A549 (cell line): ENCODE results near the gene AFDN. TPM values are rescaled to one million over a fixed set of nuclear protein-coding genes. Genes with fewer than 3 reads are reported as not detected.
A peak's percentile ranks its signal among the peaks of the same experiment; 100 is the strongest.

ENCODE experiments used
- ATAC-seq, 2 experiments: fragments of 200-7000 bp in 1 of 2; fragments of >200 bp in 1 of 2; cut with Nextera tagmentation in 1 of 2; cut with Tn5 transposase in 1 of 2; 3 replicates each; pipeline versions ENCODE4 v1.8.0 to v1.9.1; 2018 to 2020; ENCODE audit warnings: mild to moderate bottlenecking in 1 of 2, moderate library complexity in 1 of 2
- CTCF ChIA-PET: fragments of 300-600 bp; sonication (Branson Sonifier 250); formaldehyde crosslinking; extraction: SDS; loops from one replicate; lab custom pipeline; 2021; ENCODE audit warnings: antibody characterized with exemption, inconsistent platforms; lab: Yijun Ruan, JAX
- POLR2A ChIA-PET: fragments of 350-600 bp; formaldehyde crosslinking; extraction: SDS; loops from one replicate; lab custom pipeline; 2021; ENCODE audit warnings: antibody characterized with exemption, inconsistent platforms; lab: Yijun Ruan, JAX
- DNase-seq, 2 experiments: peaks; one replicate each; pipeline versions ENCODE4 v3.0.0 to v3.0.0-alpha.2; 2011 to 2016; ENCODE audit warnings: low read depth in 1 of 2, low spot score in 1 of 2
- FAIRE-seq: peaks from 2 replicates; lab custom pipeline; 2011; peaks lifted over from hg19 to GRCh38; lab: Jason Lieb, UNC
- H3K27ac ChIP-seq, 2 experiments: fragments of >200 bp; sonication (Bioruptor Twin); formaldehyde crosslinking; 3 replicates each; pipeline ENCODE4 v1.5.1; 2016 to 2017
- H3K4me1 ChIP-seq: fragments of >200 bp; sonication (Bioruptor Twin); formaldehyde crosslinking; 3 replicates; pipeline ENCODE4 v1.6.1; 2016
- H3K4me2 ChIP-seq: fragments of >200 bp; sonication (Bioruptor Twin); formaldehyde crosslinking; 3 replicates; pipeline ENCODE4 v1.6.1; 2016
- H3K4me3 ChIP-seq: fragments of >200 bp; sonication (Bioruptor Twin); formaldehyde crosslinking; 3 replicates; pipeline ENCODE4 v1.5.1; 2016
- H3K9me3 ChIP-seq: fragments of >200 bp; sonication (Bioruptor Twin); formaldehyde crosslinking; 3 replicates; pipeline ENCODE4 v1.6.1; 2016
- BHLHE40 ChIP-seq: IDR thresholded peaks from 2 replicates; pipeline ENCODE4 v1.6.1; 2012; ENCODE audit warnings: low read depth, low read length, inconsistent platforms
- CBX2 ChIP-seq: fragments of 200-600 bp; sonication (generic); IDR thresholded peaks from 2 replicates; pipeline ENCODE4 v1.6.1; 2016; ENCODE audit warnings: low read depth, mild to moderate bottlenecking, borderline replicate concordance
- CBX8 ChIP-seq: fragments of 200-600 bp; sonication (generic); IDR thresholded peaks from 2 replicates; pipeline ENCODE4 v1.6.1; 2016
- CHD2 ChIP-seq: fragments of 150-350 bp; IDR thresholded peaks from 2 replicates; pipeline ENCODE4 v1.6.1; 2014; ENCODE audit warnings: low read length; ENCODE audit not compliant: partially characterized antibody
- EHMT2 ChIP-seq: fragments of 200-600 bp; sonication (generic); IDR thresholded peaks from 2 replicates; pipeline ENCODE4 v1.6.1; 2016; ENCODE audit warnings: antibody characterized with exemption, low read depth, mild to moderate bottlenecking, moderate library complexity
- ESRRA ChIP-seq: fragments of 150-350 bp; IDR thresholded peaks from 2 replicates; pipeline ENCODE4 v1.6.1; 2014; ENCODE audit warnings: mild to moderate bottlenecking, low read length, borderline replicate concordance
- GATA3 ChIP-seq: IDR thresholded peaks from 2 replicates; pipeline ENCODE4 v1.6.1; 2012; ENCODE audit warnings: borderline replicate concordance
- JUN ChIP-seq, 2 experiments: fragments of >200 bp; sonication (Bioruptor Twin); formaldehyde crosslinking; IDR thresholded peaks; 2 replicates in 1 of 2; 3 replicates in 1 of 2; pipeline ENCODE4 v1.6.1; 2016 to 2017
- KDM1A ChIP-seq: fragments of 200-600 bp; sonication (generic); IDR thresholded peaks from 2 replicates; pipeline ENCODE4 v1.6.1; 2016; ENCODE audit warnings: low read depth, mild to moderate bottlenecking
- KDM5A ChIP-seq: fragments of 200-600 bp; sonication (generic); IDR thresholded peaks from 2 replicates; pipeline ENCODE4 v1.6.1; 2016; ENCODE audit warnings: antibody characterized with exemption, mild to moderate bottlenecking
- MYC ChIP-seq: IDR thresholded peaks from 2 replicates; pipeline ENCODE4 v1.6.1; 2012; ENCODE audit warnings: mild to moderate bottlenecking, inconsistent platforms, low read length, improper control_type of control experiment, borderline replicate concordance
- NR3C1 ChIP-seq: fragments of >200 bp; sonication (Bioruptor Twin); formaldehyde crosslinking; IDR thresholded peaks from 3 replicates; pipeline ENCODE4 v1.6.1; 2017
- RAD21 ChIP-seq, 2 experiments: fragments of >200 bp in 1 of 2; sonication (Bioruptor Twin) in 1 of 2; formaldehyde crosslinking in 1 of 2; IDR thresholded peaks in 1 of 2; conservative IDR thresholded peaks in 1 of 2; 2 replicates in 1 of 2; 3 replicates in 1 of 2; pipeline ENCODE4 v1.6.1; 2012 to 2018; ENCODE audit warnings: inconsistent platforms in 1 of 2
- SMC3 ChIP-seq: fragments of >200 bp; sonication (Bioruptor Twin); formaldehyde crosslinking; IDR thresholded peaks from 3 replicates; pipeline ENCODE4 v1.6.1; 2018; ENCODE audit warnings: inconsistent platforms
- SREBF2 ChIP-seq: fragments of 450-650 bp; IDR thresholded peaks from 2 replicates; pipeline ENCODE4 v1.6.1; 2014; ENCODE audit warnings: mild to moderate bottlenecking, moderate library complexity
- TP53 ChIP-seq: fragments of 250-450 bp; sonication (Bioruptor Pico); IDR thresholded peaks from 2 replicates; pipeline ENCODE4 v1.5.0; 2021; ENCODE audit warnings: mild to moderate bottlenecking, moderate library complexity
- ZC3H11A ChIP-seq: fragments of 450-650 bp; IDR thresholded peaks from 2 replicates; pipeline ENCODE4 v1.6.1; 2014; ENCODE audit warnings: antibody characterized with exemption, mild to moderate bottlenecking
- WGBS: methylation state at CpG from one replicate; pipeline ENCODE4 v1.1.6; 2017; ENCODE audit errors: missing lambda C conversion rate; 5-methylcytosine and 5-hydroxymethylcytosine counted together
- polyA plus RNA-seq, 4 experiments: library from polyadenylated mRNA; depleted of rRNA in 3 of 4; stranded (reverse); fragments of >200 nt; fragmentation: RNase III in 1 of 4; extraction: RNeasy Plus Mini Kit Qiagen cat#74134 plus additional on column Dnase treatment in 1 of 4; gene quantifications; 2 replicates in 3 of 4; 3 replicates in 1 of 4; pipeline ENCODE4 v1.2.3, GENCODE V29; 2011 to 2017
- TF ChIP-seq, protein P1 (sequence below): fragments of >200 bp; sonication (Bioruptor Twin); formaldehyde crosslinking; IDR thresholded peaks from 3 replicates; pipeline ENCODE4 v1.5.1; 2016

Gene AFDN
- polyA plus RNA-seq, 2 of the 4 experiments (the other 2 are of a cell fraction) = 17.5 to 40.8 TPM

DNA sequence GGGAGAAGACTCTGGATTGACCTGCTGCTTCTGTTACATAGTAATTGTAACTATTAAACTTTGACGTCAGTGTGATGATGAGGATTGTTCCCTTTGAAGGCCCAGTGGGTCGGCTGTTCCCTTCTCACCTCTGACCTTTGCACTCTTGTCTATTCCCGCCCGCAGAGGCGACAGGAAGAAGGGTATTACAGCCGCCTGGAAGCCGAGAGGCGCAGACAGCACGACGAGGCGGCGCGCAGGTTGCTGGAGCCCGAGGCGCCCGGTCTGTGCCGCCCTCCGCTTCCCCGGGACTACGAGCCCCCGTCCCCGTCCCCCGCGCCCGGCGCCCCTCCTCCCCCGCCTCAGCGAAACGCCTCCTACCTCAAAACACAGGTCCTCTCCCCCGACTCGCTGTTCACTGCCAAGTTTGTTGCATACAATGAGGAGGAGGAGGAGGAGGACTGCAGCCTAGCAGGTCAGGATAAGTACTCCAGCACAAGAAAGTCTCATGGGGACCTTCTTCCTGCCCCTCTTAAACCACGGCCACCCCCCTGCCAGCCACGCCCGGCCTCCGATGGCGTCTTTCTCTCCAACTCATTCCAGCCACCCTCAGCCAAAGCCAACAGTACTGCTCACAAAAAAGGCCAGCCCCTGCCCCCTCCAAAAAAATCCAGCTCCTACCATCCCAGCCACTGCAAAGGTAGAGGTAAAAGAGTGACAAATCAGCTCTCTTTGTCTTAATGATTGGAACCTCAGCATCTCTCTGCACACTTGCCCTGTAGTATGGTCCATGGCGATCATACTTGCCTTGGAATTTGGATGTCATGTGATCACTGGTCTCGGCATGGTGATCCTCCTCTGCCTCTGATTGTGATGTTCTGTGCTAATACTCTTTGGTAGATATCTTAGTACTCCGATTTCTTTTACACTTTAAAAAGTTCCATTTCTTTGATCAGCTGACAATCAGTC, 139.2 kb downstream of the AFDN start:
- Histone ChIP-seq H3K4me3 (no peak overlapping the region), H3K27ac (peak overlapping the region; percentile 52 to 71; a peak in 4 of 6 replicates), H3K9me3 (no peaks in the 10 kb centered on the region), H3K4me1 (peaks cover 36% of the 10 kb centered on the region), H3K4me2 (peak overlapping the region; percentile 80)
- WGBS = 89% methylated on average over 31 of the region's 39 CpGs
- POLR2A ChIA-PET = no interaction called here
- CTCF ChIA-PET = no interaction called here
- no peak for FAIRE-seq
- TF ChIP-seq BHLHE40 (no peak), TP53 (CRISPR knock-in tag) (no peak), KDM1A (no peak)
- TF ChIP-seq, all 56 proteins: peak for 0
- ATAC-seq = no peak
- DNase-seq = no peak

DNA sequence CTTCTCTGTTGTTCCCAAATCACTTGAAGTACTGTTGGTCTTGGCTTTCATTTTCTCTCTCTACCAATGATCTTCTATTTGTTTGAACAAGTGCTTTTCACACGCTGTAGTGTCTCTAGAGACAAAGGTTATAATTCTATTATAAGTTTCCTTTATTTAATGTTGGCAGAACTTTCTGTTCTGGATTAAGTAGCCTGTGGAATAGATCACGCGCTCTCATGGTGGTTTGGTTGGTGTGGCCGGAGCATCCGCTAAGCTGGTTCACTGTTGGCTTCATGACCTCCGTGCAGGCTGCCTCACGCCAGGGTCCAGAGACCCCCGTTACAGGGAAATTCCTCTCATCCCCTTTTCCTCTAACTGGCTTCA, 139.8 kb downstream of the AFDN start:
- Histone ChIP-seq H3K4me3 (no peak overlapping the region), H3K4me1 (peaks cover 36% of the 10 kb centered on the region), H3K4me2 (no peak overlapping the region), H3K27ac (no peak overlapping the region), H3K9me3 (no peaks in the 10 kb centered on the region)
- ChIA-PET POLR2A (no interaction called here), CTCF (no interaction called here)
- DNase-seq = no peak
- no peak for ATAC-seq
- FAIRE-seq = no peak
- TF ChIP-seq CBX2 (no peak), ZC3H11A (no peak), CBX8 (no peak), EHMT2 (no peak), CHD2 (no peak), ESRRA (no peak), MYC (no peak), SMC3 (no peak), NR3C1 (no peak), GATA3 (no peak)
- TF ChIP-seq, protein P1, sequence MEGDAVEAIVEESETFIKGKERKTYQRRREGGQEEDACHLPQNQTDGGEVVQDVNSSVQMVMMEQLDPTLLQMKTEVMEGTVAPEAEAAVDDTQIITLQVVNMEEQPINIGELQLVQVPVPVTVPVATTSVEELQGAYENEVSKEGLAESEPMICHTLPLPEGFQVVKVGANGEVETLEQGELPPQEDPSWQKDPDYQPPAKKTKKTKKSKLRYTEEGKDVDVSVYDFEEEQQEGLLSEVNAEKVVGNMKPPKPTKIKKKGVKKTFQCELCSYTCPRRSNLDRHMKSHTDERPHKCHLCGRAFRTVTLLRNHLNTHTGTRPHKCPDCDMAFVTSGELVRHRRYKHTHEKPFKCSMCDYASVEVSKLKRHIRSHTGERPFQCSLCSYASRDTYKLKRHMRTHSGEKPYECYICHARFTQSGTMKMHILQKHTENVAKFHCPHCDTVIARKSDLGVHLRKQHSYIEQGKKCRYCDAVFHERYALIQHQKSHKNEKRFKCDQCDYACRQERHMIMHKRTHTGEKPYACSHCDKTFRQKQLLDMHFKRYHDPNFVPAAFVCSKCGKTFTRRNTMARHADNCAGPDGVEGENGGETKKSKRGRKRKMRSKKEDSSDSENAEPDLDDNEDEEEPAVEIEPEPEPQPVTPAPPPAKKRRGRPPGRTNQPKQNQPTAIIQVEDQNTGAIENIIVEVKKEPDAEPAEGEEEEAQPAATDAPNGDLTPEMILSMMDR = no peak
- WGBS = 96% methylated on average over 8 of the region's 8 CpGs

DNA sequence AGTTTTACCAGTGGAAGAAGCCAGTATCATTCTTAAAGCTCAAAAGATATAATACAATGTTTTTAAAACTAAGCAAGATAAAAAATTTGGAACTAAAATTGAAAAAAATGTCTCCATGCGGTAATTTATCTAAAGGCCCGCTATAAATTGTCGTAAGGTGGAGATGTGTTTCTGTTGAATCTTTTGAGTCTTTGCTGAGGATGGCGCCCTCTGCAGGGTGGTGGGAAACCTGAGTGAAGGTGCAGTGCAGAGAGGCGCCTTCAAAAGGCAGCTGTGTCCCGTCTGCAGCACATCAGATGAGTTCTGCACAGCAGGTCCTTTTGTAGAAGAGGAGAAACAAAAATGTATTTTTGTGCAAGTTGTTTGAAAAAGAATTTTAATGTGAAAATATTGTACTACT, 141.4 kb downstream of the AFDN start:
- no peak for FAIRE-seq
- TF ChIP-seq, protein P1 = peak; percentile 33
- TF ChIP-seq NR3C1 (no peak), KDM5A (no peak), SREBF2 (no peak), RAD21 (conservative IDR thresholded peaks at IDR 0.05 in 1 of 2, IDR thresholded peaks at IDR 0.05 in 1 of 2) (peak; percentile 9 to 33; a peak in 1 of 5 replicates), JUN (IDR thresholded peaks at IDR 0.05) (no peak)

More for the DNA sequence above, 141.4 kb downstream of the AFDN start:
- Histone ChIP-seq H3K4me3 (no peak overlapping the region), H3K27ac (no peak overlapping the region), H3K9me3 (no peaks in the 10 kb centered on the region), H3K4me2 (no peak overlapping the region), H3K4me1 (peaks cover 30% of the 10 kb centered on the region)
- CTCF ChIA-PET = interaction anchor here (1.2 to 1.6 kb wide), 2 partner anchors 9 to 12 kb away, joined by 6 read pairs; no protein-coding TSS in a partner anchor
- DNase-seq (peak; percentile 9 to 32), ATAC-seq (peak in 1 of 2 experiments; percentile 53; a peak in 1 of 6 replicates)
- WGBS = 69% methylated on average over 6 of the region's 6 CpGs
- POLR2A ChIA-PET = no interaction called here
